CD14-positive monocyte (primary cell): ENCODE measurements around the gene KIRREL1. TPM values are rescaled to one million over a fixed set of nuclear protein-coding genes. Genes with fewer than 3 reads are reported as not detected.

Experiments used
- DNase-seq, 3 donors: peaks; one replicate each; pipeline ENCODE4 v3.0.0-alpha.2; 2011 to 2022
- H2AFZ ChIP-seq: 2 replicates; pipeline ENCODE4 v1.6.0; 2012; ENCODE audit warnings: mild to moderate bottlenecking, low read depth, low read length, inconsistent platforms; ENCODE audit not compliant: insufficient read depth, poor library complexity, severe bottlenecking
- H3K27ac ChIP-seq, 2 donors: 1 replicate in 1 of 2; 2 replicates in 1 of 2; pipeline ENCODE4 v1.5.1; 2012 to 2013; ENCODE audit warnings: low read length in 2 of 2, control low read depth in 1 of 2, inconsistent platforms in 1 of 2, low read depth in 1 of 2, mild to moderate bottlenecking in 1 of 2
- H3K27me3 ChIP-seq, 2 donors: one replicate each; pipeline versions ENCODE4 v1.6.0 to v1.6.1; 2011 to 2013; ENCODE audit warnings: low read length in 2 of 2; ENCODE audit not compliant: control insufficient read depth in 2 of 2, insufficient read depth in 2 of 2
- H3K36me3 ChIP-seq, 2 donors: replicated peaks in 1 of 2; 1 replicate in 1 of 2; 2 replicates in 1 of 2; pipeline versions ENCODE4 v1.5.1 to v1.6.1; 2012 to 2013; ENCODE audit warnings: low read length in 2 of 2, control low read depth in 1 of 2, inconsistent platforms in 1 of 2, mild to moderate bottlenecking in 1 of 2; ENCODE audit not compliant: insufficient read depth in 2 of 2, control insufficient read depth in 1 of 2
- H3K4me1 ChIP-seq, 2 donors: 1 replicate in 1 of 2; 2 replicates in 1 of 2; pipeline versions ENCODE4 v1.5.1 to v1.6.1; 2012 to 2013; ENCODE audit warnings: low read length in 2 of 2, control low read depth in 1 of 2, inconsistent platforms in 1 of 2, mild to moderate bottlenecking in 1 of 2, moderate library complexity in 1 of 2; ENCODE audit not compliant: insufficient read depth in 2 of 2, control insufficient read depth in 1 of 2
- H3K4me2 ChIP-seq: replicated peaks from 2 replicates; pipeline ENCODE3; 2012; ENCODE audit warnings: low read length, moderate library complexity, mild to moderate bottlenecking; ENCODE audit not compliant: poor library complexity, severe bottlenecking; ENCODE audit errors: extremely low read depth
- H3K4me3 ChIP-seq, 3 experiments: fragments of 200-600 bp in 1 of 3; sonication (generic) in 1 of 3; replicated peaks in 1 of 3; 1 replicate in 2 of 3; 2 replicates in 1 of 3; pipeline ENCODE4 v1.5.1; 2011 to 2013; ENCODE audit warnings: low read length in 3 of 3, mild to moderate bottlenecking in 3 of 3, control low read depth in 2 of 3, low read depth in 2 of 3, inconsistent platforms in 1 of 3, moderate library complexity in 1 of 3
- H3K79me2 ChIP-seq: 2 replicates; pipeline ENCODE4 v1.6.0; 2012; ENCODE audit warnings: mild to moderate bottlenecking, control low read depth, inconsistent platforms, low read length, moderate library complexity; ENCODE audit not compliant: insufficient read depth
- H3K9ac ChIP-seq: 2 replicates; pipeline ENCODE4 v1.6.0; 2017; ENCODE audit warnings: low read length, mild to moderate bottlenecking; ENCODE audit not compliant: insufficient read depth, poor library complexity, severe bottlenecking
- H3K9me3 ChIP-seq, 2 donors: replicated peaks in 1 of 2; 1 replicate in 1 of 2; 2 replicates in 1 of 2; pipeline versions ENCODE4 v1.5.1 to v1.6.1; 2012 to 2013; ENCODE audit warnings: low read length in 2 of 2, control low read depth in 1 of 2; ENCODE audit not compliant: control insufficient read depth in 1 of 2, insufficient read depth in 1 of 2
- H4K20me1 ChIP-seq: 2 replicates; pipeline ENCODE4 v1.6.0; 2012; ENCODE audit warnings: mild to moderate bottlenecking, low read length, control low read depth, moderate library complexity; ENCODE audit not compliant: insufficient read depth
- H3K27ac Mint-ChIP-seq, 7 donors: one replicate each; pipeline ENCODE4 v1.8.0; 2020; ENCODE audit warnings: mild to moderate bottlenecking in 7 of 7, mixed read lengths in 7 of 7, moderate library complexity in 6 of 7, inconsistent platforms in 2 of 7
- H3K27me3 Mint-ChIP-seq, 3 donors: one replicate each; pipeline ENCODE4 v1.8.0; 2021 to 2022; ENCODE audit warnings: low read depth in 3 of 3, mild to moderate bottlenecking in 3 of 3, mixed read lengths in 3 of 3, moderate library complexity in 3 of 3, inconsistent platforms in 1 of 3
- H3K36me3 Mint-ChIP-seq, 2 donors: one replicate each; pipeline ENCODE4 v1.8.0; 2020; ENCODE audit warnings: mixed read lengths in 2 of 2, inconsistent platforms in 1 of 2, mild to moderate bottlenecking in 1 of 2
- H3K4me1 Mint-ChIP-seq: one replicate; pipeline ENCODE4 v1.8.0; 2020; ENCODE audit warnings: mild to moderate bottlenecking, mixed read lengths
- H3K4me3 Mint-ChIP-seq, 2 donors: one replicate each; pipeline ENCODE4 v1.8.0; 2020; ENCODE audit warnings: mild to moderate bottlenecking in 2 of 2, mixed read lengths in 2 of 2, moderate library complexity in 1 of 2
- H3K9me3 Mint-ChIP-seq, 7 donors: one replicate each; pipeline ENCODE4 v1.8.0; 2020 to 2022; ENCODE audit warnings: mixed read lengths in 7 of 7, mild to moderate bottlenecking in 6 of 7, moderate library complexity in 6 of 7, inconsistent platforms in 2 of 7
- WGBS: methylation state at CpG from one replicate; pipeline ENCODE4 v1.1.5; 2013; ENCODE audit warnings: missing lambda C conversion rate; ENCODE audit not compliant: insufficient coverage; 5-methylcytosine and 5-hydroxymethylcytosine counted together
- intact Hi-C, 2 donors: fragments of 100-400 bp; cut with micrococcal nuclease; formaldehyde crosslinking; loops; one replicate each; pipeline versions ENCODE4 v1.15.0 to v1.15.1; 2023
- polyA plus RNA-seq, 3 donors: library from polyadenylated mRNA; depleted of rRNA in 1 of 3; unstranded in 2 of 3; stranded (reverse) in 1 of 3; fragments of 300-500 nt in 2 of 3; fragments of >200 nt in 1 of 3; fragmentation: Illumina TruSeq in 2 of 3; gene quantifications; 1 replicate in 2 of 3; 2 replicates in 1 of 3; pipeline ENCODE4 v1.2.3, GENCODE V29; 2012 to 2021
- TF ChIP-seq, protein P1 (sequence below): fragments of 200-600 bp; IDR thresholded peaks from one replicate; pipeline ENCODE4 v1.8.0; 2022; ENCODE audit warnings: antibody characterized with exemption, mild to moderate bottlenecking

Gene KIRREL1
- polyA plus RNA-seq, 3 donors = not detected

DNA sequence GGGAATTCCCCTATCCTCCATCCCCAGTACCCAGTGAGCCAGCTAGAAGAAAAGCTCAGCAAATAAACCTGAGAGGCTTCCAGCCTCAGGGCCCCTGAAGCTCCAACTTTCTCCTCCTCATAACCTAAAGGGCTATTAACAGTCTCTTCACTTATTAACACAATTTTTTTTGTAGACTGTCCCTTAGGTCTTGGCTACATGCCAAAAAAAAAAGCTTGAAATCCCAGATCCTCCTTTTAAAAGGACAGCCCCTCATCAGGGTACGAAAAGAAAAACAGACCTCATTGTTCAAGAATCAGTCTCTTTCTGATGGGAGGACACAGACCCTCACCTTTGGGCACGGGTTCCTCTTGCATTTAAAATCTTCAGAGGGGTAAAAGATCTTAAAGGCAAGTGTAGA lies 114.5 kb downstream of the KIRREL1 start:
- H3K27ac Mint-ChIP-seq = no peak overlapping the region
- TF ChIP-seq, protein P1, sequence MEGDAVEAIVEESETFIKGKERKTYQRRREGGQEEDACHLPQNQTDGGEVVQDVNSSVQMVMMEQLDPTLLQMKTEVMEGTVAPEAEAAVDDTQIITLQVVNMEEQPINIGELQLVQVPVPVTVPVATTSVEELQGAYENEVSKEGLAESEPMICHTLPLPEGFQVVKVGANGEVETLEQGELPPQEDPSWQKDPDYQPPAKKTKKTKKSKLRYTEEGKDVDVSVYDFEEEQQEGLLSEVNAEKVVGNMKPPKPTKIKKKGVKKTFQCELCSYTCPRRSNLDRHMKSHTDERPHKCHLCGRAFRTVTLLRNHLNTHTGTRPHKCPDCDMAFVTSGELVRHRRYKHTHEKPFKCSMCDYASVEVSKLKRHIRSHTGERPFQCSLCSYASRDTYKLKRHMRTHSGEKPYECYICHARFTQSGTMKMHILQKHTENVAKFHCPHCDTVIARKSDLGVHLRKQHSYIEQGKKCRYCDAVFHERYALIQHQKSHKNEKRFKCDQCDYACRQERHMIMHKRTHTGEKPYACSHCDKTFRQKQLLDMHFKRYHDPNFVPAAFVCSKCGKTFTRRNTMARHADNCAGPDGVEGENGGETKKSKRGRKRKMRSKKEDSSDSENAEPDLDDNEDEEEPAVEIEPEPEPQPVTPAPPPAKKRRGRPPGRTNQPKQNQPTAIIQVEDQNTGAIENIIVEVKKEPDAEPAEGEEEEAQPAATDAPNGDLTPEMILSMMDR = no peak
- WGBS = no CpG with 5 or more reads among the region's 2 CpGs
- Histone ChIP-seq H2AFZ (no peak overlapping the region), H3K9me3 (peaks cover 0 to 8% of the 10 kb centered on the region in 2 donors), H4K20me1 (no peaks in the 10 kb centered on the region), H3K4me2 (no peak overlapping the region), H3K9ac (no peak overlapping the region), H3K79me2 (no peaks in the 10 kb centered on the region), H3K36me3 (no peaks in the 10 kb centered on the region), H3K27ac (no peak overlapping the region), H3K4me1 (peaks cover 0 to under 1% of the 10 kb centered on the region in 2 donors), H3K27me3 (peaks cover 15 to 18% of the 10 kb centered on the region in 2 donors), H3K4me3 (no peak overlapping the region)
- H3K36me3 Mint-ChIP-seq = peaks cover 0 to 2% of the 10 kb centered on the region in 2 donors
- peaks cover 0 to 11% (median 5%) of the 10 kb centered on the region in 7 donors for H3K9me3 Mint-ChIP-seq
- no peak for DNase-seq
- no peak overlapping the region for H3K4me3 Mint-ChIP-seq
- H3K4me1 Mint-ChIP-seq = peaks cover 2% of the 10 kb centered on the region
- peaks cover 19 to 42% (median 35%) of the 10 kb centered on the region in 3 donors for H3K27me3 Mint-ChIP-seq
- intact Hi-C loops = no loop called here

GRCh38 chr1:158112994-158113758 lies 119.7 kb downstream of the KIRREL1 start:
- no peaks in the 10 kb centered on the region for H4K20me1 ChIP-seq
- peak in 1 of 3 donors; percentile 20 for DNase-seq
- peak overlapping the region; percentile 56 for H3K9ac ChIP-seq
- peak overlapping the region; percentile 82 to 96 for H3K4me3 Mint-ChIP-seq
- TF ChIP-seq, protein P1 = peak; percentile 57
- no peaks in the 10 kb centered on the region for H3K79me2 ChIP-seq
- H3K9me3 ChIP-seq = peaks cover 0 to 10% of the 10 kb centered on the region in 2 donors
- intact Hi-C loops = no loop called here
- peaks cover 23% of the 10 kb centered on the region for H3K4me1 Mint-ChIP-seq
- H3K27ac ChIP-seq = no peak overlapping the region
- H3K27me3 ChIP-seq = peaks cover 17 to 39% of the 10 kb centered on the region in 2 donors
- peak overlapping the region; percentile 17 to 78 (median 26) for H3K4me3 ChIP-seq
- peaks cover 0 to 19% (median 8%) of the 10 kb centered on the region in 7 donors for H3K9me3 Mint-ChIP-seq
- peak overlapping the region; percentile 83 for H2AFZ ChIP-seq
- peaks cover 0 to 8% of the 10 kb centered on the region in 2 donors for H3K36me3 Mint-ChIP-seq
- H3K4me2 ChIP-seq = peak overlapping the region; percentile 89
- peaks cover 38 to 63% (median 51%) of the 10 kb centered on the region in 3 donors for H3K27me3 Mint-ChIP-seq
- 4% methylated on average over 52 of the region's 58 CpGs for WGBS
- peaks cover 12 to 18% of the 10 kb centered on the region in 2 donors for H3K4me1 ChIP-seq
- no peaks in the 10 kb centered on the region for H3K36me3 ChIP-seq
- H3K27ac Mint-ChIP-seq = no peak overlapping the region
